ENCODE data around the gene CIDEA.

CIDEA gene

GRCh38 chr18:12253663-12254135, 462 bp upstream of the CIDEA start:
- DNase-seq (ENCODE audit: insufficient read length, low spot score): no peak
- no peak for TF ChIP-seq TAF1 (IDR thresholded peaks at IDR 0.05; ENCODE audit: low read depth, low read length)
- no peak for TF ChIP-seq POLR2A (IDR thresholded peaks at IDR 0.05; ENCODE audit: low read depth, low read length)
- no peak for TF ChIP-seq POLR2AphosphoS5 (IDR thresholded peaks at IDR 0.05; ENCODE audit: low read depth, low read length)
- TF ChIP-seq SPI1 (IDR thresholded peaks at IDR 0.05; ENCODE audit: low read depth, low read length): no peak
- no peak for TF ChIP-seq POU2F2 (IDR thresholded peaks at IDR 0.05; ENCODE audit: low read depth, low read length)
- FAIRE-seq: no peak

GRCh38 chr18:12254820-12255511, 805 bp downstream of the CIDEA start:
- DNase-seq (ENCODE audit: insufficient read length, low spot score) (no peak), FAIRE-seq (no peak)
- TF ChIP-seq POU2F2 (IDR thresholded peaks at IDR 0.05; ENCODE audit: low read depth, low read length) (no peak), POLR2AphosphoS5 (IDR thresholded peaks at IDR 0.05; ENCODE audit: low read depth, low read length) (no peak), SPI1 (IDR thresholded peaks at IDR 0.05; ENCODE audit: low read depth, low read length) (no peak), POLR2A (IDR thresholded peaks at IDR 0.05; ENCODE audit: low read depth, low read length) (no peak), PAX5 (IDR thresholded peaks at IDR 0.05; ENCODE audit: insufficient read depth, low read length, severe bottlenecking) (no peak), TAF1 (IDR thresholded peaks at IDR 0.05; ENCODE audit: low read depth, low read length) (no peak)

GRCh38 chr18:12255626-12256026, 1.5 kb downstream of the CIDEA start:
- FAIRE-seq: no peak
- TF ChIP-seq PAX5 (IDR thresholded peaks at IDR 0.05; ENCODE audit: insufficient read depth, low read length, severe bottlenecking): no peak
- TF ChIP-seq POLR2A (IDR thresholded peaks at IDR 0.05; ENCODE audit: low read depth, low read length): no peak
- no peak for TF ChIP-seq TAF1 (IDR thresholded peaks at IDR 0.05; ENCODE audit: low read depth, low read length)
- no peak for TF ChIP-seq POLR2AphosphoS5 (IDR thresholded peaks at IDR 0.05; ENCODE audit: low read depth, low read length)
- no peak for TF ChIP-seq SPI1 (IDR thresholded peaks at IDR 0.05; ENCODE audit: low read depth, low read length)
- TF ChIP-seq POU2F2 (IDR thresholded peaks at IDR 0.05; ENCODE audit: low read depth, low read length): no peak
- DNase-seq (ENCODE audit: insufficient read length, low spot score): no peak

GRCh38 chr18:12256951-12257350, 2.8 kb downstream of the CIDEA start:
- DNase-seq (ENCODE audit: insufficient read length, low spot score) (no peak), FAIRE-seq (no peak)
- no peak for TF ChIP-seq PAX5 (IDR thresholded peaks at IDR 0.05; ENCODE audit: insufficient read depth, low read length, severe bottlenecking)
- no peak for TF ChIP-seq POU2F2 (IDR thresholded peaks at IDR 0.05; ENCODE audit: low read depth, low read length)
- no peak for TF ChIP-seq POLR2A (IDR thresholded peaks at IDR 0.05; ENCODE audit: low read depth, low read length)
- TF ChIP-seq SPI1 (IDR thresholded peaks at IDR 0.05; ENCODE audit: low read depth, low read length): no peak
- no peak for TF ChIP-seq POLR2AphosphoS5 (IDR thresholded peaks at IDR 0.05; ENCODE audit: low read depth, low read length)

- DNase-seq (ENCODE audit: insufficient read length, low spot score): no peak
- FAIRE-seq: no peak
- TF ChIP-seq TAF1 (IDR thresholded peaks at IDR 0.05; ENCODE audit: low read depth, low read length) (no peak), POLR2A (IDR thresholded peaks at IDR 0.05; ENCODE audit: low read depth, low read length) (no peak), SPI1 (IDR thresholded peaks at IDR 0.05; ENCODE audit: low read depth, low read length) (no peak), POU2F2 (IDR thresholded peaks at IDR 0.05; ENCODE audit: low read depth, low read length) (no peak), PAX5 (IDR thresholded peaks at IDR 0.05; ENCODE audit: insufficient read depth, low read length, severe bottlenecking) (no peak), POLR2AphosphoS5 (IDR thresholded peaks at IDR 0.05; ENCODE audit: low read depth, low read length) (no peak)
These were observed 4.0 kb downstream of the CIDEA start for GRCh38 chr18:12257996-12258718.

GRCh38 chr18:12258719-12259705, 4.9 kb downstream of the CIDEA start:
- FAIRE-seq: no peak
- no peak for DNase-seq (ENCODE audit: insufficient read length, low spot score)
- TF ChIP-seq SPI1 (IDR thresholded peaks at IDR 0.05; ENCODE audit: low read depth, low read length): no peak
- no peak for TF ChIP-seq POLR2AphosphoS5 (IDR thresholded peaks at IDR 0.05; ENCODE audit: low read depth, low read length)
- TF ChIP-seq POLR2A (IDR thresholded peaks at IDR 0.05; ENCODE audit: low read depth, low read length): no peak
- TF ChIP-seq POU2F2 (IDR thresholded peaks at IDR 0.05; ENCODE audit: low read depth, low read length): no peak
- TF ChIP-seq PAX5 (IDR thresholded peaks at IDR 0.05; ENCODE audit: insufficient read depth, low read length, severe bottlenecking): no peak
- TF ChIP-seq TAF1 (IDR thresholded peaks at IDR 0.05; ENCODE audit: low read depth, low read length): no peak

- FAIRE-seq (no peak), DNase-seq (ENCODE audit: insufficient read length, low spot score) (no peak)
- TF ChIP-seq POLR2AphosphoS5 (IDR thresholded peaks at IDR 0.05; ENCODE audit: low read depth, low read length) (no peak), SPI1 (IDR thresholded peaks at IDR 0.05; ENCODE audit: low read depth, low read length) (no peak), PAX5 (IDR thresholded peaks at IDR 0.05; ENCODE audit: insufficient read depth, low read length, severe bottlenecking) (no peak), POLR2A (IDR thresholded peaks at IDR 0.05; ENCODE audit: low read depth, low read length) (no peak), TAF1 (IDR thresholded peaks at IDR 0.05; ENCODE audit: low read depth, low read length) (no peak), POU2F2 (IDR thresholded peaks at IDR 0.05; ENCODE audit: low read depth, low read length) (no peak)
These were observed 8.6 kb downstream of the CIDEA start for GRCh38 chr18:12262748-12263147.

- FAIRE-seq: no peak
- DNase-seq (ENCODE audit: insufficient read length, low spot score): no peak
- TF ChIP-seq SPI1 (IDR thresholded peaks at IDR 0.05; ENCODE audit: low read depth, low read length) (no peak), POU2F2 (IDR thresholded peaks at IDR 0.05; ENCODE audit: low read depth, low read length) (no peak), TAF1 (IDR thresholded peaks at IDR 0.05; ENCODE audit: low read depth, low read length) (no peak), POLR2A (IDR thresholded peaks at IDR 0.05; ENCODE audit: low read depth, low read length) (no peak), PAX5 (IDR thresholded peaks at IDR 0.05; ENCODE audit: insufficient read depth, low read length, severe bottlenecking) (no peak), POLR2AphosphoS5 (IDR thresholded peaks at IDR 0.05; ENCODE audit: low read depth, low read length) (no peak)
These were observed 10.7 kb downstream of the CIDEA start for GRCh38 chr18:12264864-12265263.

All from GM12891 (cell line).